Glomerular visceral epithelial cell (primary cell): ENCODE results near the gene SNORC.

Experiments used
- DNase-seq: peaks from one replicate; pipeline ENCODE4 v3.0.0-alpha.2; 2016; ENCODE audit errors: extremely low spot score

SNORC gene

DNA sequence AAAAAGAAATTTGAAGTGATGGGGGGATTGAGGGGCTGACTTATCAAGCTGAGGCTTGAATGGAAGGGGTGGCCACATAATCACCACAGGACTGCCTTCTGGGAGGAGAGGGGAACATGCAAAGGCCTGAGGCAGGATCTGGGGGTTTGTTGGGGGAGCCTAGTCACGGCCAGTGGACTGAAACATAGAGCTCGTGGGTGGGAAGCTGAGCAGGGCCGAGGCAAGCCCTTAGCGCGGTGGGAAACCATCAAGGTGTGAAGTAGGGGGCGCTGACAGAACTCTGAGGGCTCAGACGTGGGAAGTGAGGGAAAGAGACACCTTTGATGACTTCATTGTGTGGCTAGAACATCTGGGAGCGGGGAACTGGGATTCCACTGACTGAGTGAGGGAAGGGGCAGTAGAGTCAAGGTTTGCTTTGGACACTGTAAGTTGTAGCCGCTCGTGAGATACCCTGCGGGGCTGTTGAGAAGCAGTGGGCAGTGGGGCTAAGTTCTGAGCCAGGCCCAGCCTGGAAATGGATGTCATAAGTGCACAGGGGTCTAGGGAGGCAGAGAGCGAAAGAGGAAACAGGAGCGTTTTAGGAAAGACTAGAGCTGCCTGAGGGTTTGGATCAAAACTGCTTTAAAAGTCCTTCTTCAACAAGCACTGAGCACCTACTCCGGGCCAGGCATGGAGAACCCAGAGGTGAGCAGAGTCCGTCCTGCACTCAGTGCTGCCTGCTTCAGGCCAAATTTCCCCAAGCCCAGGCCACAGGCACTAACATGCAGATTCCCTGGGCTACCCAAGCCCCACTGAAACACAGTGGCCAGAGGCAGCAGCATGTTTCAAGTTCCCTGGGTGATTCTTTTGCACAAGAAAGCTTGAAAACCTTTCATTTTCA is 686 bp upstream of the SNORC start:
- no peak for DNase-seq

DNA sequence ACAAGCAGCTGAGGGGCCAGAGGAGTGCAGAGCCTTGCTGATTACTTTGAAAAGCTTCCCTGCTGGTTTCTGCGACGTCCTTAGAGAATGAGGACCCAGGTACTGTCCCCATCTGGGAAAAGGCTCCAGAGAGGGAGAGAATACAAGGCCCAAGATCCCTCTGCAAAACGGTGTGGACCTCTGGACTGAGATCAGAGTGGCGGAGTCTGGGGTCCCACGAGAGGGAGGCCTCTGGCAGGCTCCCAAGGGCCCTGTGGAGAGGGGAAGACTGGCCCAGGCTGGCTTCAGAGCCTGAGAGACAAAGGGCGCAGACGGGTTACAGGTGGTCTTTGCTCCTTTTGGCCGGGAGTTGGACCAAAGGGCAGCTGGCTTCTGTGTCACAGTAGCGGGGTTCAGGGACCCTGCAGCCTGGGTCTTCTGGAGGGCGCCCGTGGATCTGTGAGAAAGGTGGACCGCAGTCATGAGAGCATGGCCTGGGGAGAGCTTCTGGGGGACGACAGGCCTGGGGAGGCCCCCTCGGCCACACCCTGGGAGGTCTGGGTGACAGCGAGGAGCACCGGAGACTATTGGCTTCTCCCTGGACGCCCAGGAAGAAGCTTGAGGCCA is 805 bp downstream of the SNORC start:
- DNase-seq: no peak

DNA sequence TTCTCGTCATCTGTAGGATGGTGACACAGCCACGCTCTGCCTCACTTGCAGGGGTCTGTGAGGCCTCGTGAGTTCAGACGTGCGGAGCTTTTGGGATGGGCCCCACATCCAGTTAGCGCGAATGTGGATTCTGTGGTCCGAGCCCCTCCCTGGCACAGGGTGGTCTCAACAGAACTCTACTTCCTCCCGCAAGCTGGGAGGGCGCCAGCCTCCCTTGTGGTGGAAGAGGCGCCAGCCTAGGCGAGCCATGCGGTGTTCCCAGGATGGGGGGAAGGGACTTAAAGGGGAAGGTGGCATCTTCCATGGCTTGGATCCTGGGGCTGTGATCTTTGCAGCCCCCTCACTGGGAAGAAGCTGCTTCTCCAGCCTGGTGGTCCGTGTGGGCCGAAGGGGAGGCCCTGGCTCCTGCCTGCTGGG is 1.4 kb downstream of the SNORC start:
- no peak for DNase-seq

DNA sequence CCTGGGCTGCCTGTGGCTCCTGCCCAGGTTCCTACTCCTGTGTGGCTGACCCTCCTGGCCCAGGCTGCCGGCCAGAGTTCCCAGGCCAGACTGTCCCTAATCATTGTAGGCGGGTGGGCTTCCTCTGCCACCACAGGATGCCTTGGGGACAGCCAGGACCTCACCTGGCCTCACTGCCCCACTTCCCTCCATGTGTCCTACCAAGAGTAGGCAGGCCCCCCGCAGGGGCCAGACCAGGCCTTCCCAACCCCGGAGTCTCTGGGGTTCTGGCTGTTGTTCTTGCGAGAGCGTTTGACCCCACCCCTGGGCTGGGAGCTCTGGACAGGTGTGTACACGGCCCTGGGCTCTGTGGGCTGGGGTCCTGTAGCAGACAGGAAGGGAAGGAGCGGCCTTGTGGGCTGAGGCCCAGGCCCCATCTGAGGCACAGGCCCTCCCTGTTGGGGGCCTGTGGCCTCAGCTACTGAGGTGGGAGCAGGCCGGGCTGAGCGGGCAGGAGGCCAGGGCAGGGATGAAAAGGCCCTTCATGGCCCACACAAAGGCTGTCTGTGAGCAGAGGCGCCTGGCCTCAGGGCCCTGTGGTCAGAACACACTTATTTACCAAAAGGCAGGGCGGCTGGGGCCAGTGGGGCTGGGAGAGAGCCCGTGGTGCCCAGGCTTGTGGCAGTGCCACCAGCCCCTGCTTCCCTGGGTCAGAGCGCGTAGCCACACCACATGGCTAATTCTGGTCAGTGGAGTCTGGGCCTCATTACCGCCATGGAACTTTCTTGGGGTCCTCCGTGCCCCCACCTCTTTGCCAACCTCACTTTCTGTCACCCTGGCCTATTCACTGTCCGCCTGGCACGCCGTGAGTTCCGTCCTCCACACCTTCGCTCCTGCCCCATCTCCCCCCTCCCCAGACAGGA is 2.0 kb downstream of the SNORC start:
- DNase-seq: no peak

DNA sequence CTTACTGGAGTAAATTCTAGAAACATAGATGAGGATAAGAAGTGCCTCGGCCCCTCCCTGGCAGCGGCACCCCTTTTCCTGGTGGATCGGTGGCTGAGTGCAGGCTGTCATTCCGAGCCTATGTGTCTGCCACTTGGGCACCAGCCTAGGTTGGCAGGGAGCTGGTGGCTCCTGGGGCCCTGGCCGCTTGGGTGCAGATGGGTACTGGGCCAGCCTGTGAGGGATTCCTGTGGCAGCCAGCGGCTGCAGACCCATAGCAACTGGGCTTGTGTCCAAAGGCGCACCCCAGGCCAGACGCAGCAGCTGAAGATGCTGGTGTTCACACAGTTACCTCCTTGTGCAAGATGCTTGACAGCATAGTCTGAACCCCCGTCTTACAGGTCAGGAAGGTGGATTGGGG is 2.8 kb downstream of the SNORC start:
- DNase-seq: no peak

DNA sequence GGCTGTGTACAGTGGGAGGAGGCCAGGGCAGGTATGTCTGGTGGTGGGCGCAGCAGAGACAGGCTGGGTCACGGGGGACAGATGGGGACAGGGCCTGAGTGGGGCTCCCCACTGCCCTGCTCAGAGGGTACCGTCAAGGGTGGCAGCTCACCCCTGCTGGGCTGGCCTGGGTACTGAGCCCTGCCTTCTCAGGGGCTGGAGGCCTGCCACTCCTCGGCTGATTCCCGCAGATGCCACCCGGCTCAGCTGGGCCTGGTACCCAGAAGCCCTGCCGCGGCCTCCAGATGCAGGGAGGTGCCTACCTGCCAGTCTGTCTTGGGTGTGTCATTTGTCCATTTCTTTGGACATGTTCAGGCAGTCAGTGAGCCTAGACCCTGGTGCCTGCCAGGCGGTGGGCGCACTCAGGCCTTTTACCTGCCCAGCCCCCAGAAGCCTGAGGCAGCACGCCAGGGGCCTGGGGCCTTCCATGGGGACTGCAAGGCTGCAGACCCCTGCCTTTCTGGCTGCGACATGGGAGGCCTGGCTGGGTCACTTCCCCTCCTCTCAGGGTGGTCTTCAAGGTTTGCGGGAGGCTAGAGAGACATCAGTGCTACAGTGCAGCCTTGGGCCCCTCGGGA is 3.3 kb downstream of the SNORC start:
- no peak for DNase-seq

DNA sequence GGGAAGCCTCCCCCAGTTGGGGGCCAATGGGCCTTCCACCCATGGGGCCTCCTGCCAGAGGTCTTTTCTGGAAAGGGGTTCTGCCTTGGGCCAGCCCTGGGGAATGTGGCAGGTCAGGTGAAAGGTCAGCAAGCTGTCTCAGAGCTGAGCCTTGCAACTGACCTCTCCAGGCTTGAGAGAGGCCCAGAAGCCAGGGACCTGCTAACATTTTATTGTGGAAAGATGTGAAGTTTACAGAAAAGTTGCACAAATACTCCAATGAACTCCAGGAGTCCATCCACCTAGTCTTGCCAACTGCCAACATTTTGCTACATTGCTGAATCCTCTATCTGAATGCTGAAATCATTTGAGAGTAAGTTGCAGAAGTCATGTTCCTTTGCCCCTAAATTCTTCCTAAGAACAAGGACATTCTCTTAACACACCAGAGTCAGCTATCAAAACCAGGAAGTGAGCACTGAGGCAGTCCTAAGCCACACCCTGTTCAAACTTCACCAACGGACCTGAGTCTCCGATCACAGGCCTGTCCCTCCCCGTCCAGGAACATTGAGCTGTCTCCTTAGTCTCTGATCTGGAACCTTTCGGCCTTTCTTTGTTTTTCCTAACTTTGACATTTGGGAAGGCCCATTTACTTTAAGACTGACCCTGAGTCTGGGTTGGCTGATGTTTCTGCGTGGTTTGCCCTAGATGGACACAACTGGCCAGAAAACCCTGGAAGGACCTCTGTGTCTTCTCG is 4.0 kb downstream of the SNORC start:
- DNase-seq: no peak

DNA sequence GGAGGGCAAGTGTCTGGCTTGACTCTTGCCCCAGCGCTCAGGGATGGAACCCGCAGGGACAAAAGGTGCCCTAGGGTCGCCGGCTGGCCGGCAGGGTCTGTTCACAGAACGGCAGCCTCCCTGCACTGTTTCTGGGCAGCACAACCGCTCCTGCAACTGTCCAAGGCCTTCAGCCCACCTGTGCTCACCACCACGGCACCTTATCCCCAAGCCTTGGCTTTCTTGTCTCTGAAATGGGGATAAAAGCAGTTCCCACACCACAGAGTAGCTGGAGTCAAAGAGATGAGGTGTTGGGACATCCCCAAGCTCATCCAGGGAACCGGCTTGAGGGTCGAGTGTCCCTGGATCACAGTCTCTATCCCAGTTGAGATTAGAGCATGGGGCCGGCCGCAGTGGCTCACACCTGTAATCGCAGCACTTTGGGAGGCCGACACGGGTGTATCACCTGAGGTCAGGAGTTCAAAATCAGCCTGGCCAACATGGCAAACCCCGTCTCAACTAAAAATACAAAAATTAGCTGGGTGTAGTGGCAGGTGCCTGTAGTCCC is 4.7 kb downstream of the SNORC start:
- no peak for DNase-seq

DNA sequence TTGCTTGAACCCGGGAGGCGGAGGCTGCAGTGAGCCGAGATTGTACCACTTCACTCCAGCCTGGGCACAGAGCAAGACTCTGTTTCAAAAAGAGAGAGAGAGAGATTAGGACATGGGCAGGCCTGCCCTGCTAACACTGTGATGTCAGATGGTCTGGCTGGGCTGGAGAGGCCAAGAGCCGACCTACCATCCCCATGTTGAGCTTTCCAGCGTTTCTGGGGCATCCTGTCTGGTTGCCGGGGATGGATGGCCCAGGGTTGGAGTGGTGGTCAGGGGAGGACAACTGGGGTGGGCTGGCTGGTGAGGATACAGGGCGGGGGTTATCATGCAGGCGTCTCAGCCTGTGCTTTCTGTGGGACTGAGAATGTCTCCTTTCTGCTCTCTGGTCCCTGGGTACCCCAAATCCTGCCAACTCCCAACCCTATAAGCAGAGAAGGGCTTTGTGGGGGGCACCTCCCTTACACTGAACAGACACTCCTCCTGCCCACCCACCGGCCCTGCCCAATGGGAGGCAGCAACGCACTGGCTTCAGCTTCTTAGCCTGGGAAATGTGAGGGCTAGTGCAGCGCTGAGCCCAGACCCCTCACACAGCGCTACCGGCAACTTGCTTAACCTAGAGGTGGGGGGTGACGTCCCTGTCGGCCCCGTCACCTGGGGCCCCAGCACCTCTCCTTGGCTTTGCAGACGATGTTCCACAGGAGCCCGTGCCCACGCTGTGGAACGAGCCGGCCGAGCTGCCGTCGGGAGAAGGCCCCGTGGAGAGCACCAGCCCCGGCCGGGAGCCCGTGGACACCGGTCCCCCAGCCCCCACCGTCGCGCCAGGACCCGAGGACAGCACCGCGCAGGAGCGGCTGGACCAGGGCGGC is 5.4 kb downstream of the SNORC start:
- DNase-seq: no peak

DNA sequence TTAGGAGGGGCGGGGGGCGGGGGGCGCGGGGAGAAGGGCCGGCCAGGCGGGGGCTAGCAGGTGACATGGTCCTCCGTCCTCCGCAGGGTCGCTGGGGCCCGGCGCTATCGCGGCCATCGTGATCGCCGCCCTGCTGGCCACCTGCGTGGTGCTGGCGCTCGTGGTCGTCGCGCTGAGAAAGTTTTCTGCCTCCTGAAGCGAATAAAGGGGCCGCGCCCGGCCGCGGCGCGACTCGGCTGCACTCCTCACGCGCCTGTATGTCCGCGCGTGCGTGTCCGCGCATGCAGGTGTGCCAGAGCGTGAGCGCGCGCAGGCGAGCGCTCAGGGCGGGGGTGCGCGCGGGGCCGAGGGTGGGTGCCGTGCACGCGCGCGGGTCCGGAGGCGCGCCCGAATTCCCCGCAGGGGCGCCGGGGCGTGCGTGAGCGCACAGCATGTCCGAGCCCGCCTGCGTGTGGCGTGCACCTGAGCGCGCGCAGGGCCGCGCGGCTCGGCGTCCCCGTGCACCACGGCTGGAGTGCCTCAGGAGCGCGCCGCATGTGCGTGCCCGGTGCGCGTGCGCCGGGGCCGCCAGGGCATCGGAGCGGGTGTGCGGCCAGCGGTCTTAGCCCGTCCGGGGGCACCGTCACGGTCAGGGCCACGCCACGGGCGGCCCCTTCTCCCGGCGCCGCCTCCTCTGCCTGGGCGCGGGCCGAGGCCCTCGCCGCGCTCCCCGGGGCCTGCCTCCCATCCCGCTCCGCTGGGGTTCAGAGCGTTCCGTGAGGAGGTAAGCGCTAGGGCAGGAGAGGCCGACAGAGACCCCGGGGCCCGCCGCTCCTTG is 6.3 kb downstream of the SNORC start:
- peak; percentile 14 for DNase-seq

DNA sequence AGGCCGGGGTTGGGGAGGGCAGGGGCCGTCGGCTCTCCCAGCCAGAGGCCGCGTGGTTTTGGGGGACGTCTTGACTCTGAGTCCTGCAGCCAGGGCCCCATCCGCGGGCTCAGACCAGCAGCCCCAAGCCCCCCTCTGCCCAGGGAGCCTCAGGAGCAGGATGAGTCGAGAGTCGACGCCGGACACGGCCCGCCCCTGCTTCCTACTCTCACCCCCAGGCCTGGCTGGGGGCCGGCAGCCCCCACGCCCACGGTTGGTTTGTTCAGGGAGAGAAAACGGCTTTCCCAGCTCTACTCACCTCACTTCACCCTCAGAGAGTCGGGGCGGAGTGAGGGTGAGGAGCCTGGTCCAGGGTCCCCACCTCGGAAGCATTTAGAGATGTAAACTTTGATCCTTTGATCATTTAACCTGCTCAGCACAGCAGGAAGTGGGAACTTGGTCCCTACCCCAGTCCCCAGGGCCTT is 6.9 kb downstream of the SNORC start:
- no peak for DNase-seq

DNA sequence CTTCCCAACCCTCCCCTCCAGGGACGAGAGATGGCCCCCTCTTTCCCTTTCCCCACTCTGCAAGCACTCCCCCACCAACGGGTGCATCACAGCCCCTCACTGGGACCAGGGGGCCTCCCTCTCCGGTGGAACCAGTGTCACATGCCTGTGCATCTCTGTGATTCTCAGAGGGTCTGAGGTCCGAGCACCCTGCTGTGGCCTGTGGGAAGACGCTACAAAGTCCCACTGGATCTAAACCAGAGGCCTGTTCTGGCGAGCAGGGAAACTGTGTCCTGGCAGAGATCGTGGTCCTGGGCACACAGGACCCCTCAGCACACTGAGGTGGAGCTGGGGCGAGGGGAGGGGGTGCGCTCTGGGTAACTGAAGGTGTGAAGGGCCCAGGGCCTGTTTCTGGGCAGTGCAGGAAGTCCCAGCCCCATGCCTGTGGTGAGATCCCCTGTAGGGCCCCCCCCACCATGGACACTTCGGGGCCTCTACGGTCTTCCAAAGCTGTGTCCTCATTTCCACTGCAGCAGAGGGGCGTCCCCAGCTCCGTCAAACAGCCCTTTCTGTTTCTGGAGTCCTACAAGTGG is 8.0 kb downstream of the SNORC start:
- no peak for DNase-seq

DNA sequence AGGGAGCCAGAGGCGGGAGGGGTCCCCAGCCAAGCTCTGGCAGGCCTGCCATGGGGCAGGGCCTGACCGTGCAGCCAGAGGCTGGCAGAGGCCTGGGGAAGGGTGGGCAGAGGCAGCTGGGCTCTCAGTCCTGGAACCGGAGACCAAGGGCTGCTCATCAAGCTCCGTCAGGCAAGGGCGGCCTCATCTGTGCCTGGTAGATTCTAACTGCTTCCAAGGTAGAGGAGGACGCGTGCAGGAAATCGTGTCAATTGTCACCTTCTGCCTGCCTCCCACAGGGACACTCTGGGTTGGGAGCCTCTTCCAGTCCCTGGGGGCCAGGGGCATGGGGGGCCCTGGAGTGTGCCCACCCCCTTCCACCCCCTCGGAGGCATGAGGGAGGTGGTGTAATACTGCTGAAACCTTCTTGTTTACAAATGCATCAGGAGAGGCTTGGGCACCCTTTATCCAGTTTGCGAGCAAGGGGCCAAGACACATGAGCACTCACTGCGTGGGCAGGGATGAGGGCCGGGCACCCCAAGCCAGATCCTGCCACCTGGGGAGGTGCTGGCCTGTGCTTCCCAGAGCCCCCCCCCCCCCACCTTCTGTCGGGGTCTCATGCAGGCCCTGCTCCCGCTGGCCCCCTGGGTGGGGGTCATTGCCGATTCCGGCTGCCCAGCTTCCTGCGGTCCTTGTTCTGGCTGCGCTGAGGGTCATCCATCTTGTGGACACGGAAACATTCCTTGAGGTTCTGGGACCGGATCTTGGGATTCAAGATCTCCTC is 9.0 kb downstream of the SNORC start:
- no peak for DNase-seq

DNA sequence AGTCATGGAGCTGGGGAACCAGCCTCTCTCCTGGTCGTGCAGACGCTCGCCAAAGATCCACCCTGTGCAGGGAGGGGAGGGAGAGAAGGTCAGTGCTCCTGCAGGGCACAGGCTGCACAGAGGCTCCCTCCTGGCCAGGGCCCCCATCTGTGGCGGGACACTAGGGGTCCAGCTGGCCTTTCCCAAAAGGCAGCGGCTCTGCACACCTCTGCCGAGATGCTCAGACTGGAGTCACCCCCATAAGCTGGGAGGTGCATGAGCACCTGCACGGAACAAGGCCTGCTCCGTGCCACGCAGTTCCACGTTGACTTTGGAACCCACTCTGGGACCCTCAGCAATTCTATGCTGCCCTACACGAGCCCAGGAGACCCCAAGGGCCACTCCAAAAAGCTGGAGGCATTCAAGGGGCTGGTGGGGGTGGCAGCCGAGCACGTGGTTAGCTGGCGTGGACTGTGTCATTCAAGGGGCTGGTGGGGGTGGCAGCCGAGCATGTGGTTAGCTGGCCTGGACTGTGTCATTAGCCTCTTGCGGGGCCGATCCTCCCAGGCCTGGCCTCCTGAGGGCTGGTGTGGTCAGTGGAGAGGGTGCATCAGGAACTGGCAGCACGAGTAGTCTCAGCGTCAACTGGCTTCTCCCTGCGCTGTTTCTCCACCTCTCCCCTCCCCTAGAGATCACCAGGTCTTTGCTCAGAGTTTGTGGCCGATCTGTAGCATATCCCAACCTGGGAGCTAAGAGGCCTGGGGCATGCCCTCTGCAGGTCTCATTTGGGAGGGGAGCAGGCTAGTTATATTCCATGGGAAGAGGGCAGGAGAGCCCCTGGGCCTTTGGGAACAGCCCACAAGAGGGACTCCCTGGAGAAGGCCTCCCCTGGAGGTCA is 9.8 kb downstream of the SNORC start:
- DNase-seq: no peak

DNA sequence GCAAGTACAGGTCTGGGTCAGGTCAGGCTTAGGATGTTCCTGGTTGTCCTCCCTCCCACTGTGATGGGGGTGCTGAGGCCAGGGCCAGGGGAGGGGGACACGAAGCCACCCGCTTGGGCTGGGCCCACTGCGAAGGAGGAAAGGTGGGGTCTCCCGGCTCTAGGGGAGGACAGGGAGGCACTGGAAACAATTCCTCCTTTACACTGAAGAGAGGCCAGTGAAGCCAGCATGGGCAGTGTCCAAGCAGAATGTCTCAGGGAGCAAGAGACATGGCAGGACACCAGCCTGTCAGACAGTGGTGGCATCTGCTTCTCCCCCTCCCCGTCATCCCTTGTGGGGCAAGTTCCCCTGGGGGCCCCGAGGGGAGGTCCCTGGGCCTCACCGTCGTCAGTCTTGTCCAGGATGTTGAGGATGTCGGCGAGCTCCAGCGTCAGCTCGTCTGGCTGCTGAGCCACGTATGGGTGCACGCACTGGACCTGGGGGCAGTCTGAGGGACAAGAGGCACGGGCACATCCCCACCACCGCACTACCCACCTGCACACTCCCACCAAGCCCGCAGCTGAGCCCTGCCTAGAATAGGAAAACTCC is 10.8 kb downstream of the SNORC start:
- DNase-seq: no peak

DNA sequence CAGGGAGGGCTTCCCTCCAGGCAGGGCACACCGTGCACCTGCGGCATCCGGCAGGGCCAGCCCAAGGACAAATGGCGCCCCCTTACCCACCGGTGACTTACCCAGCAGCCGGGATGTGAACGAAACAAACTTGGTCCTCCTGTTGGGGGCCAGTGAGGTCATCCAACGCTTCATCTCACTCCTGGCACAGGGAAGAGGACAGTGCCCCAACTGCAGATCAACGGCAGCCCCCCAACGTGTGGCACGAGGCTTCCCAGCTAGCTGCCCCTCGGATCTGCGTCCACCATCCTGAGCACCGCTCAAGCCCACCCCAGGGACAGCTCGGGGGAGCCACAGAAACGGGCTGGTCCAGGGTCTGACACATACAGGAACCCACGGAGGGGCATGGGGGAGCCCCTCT is 12.0 kb downstream of the SNORC start:
- DNase-seq: no peak
